ENCODE measurements around the gene NAV3. TPM values are rescaled to one million over a fixed set of nuclear protein-coding genes. Genes with fewer than 3 reads are reported as not detected.

The NAV3 gene
- total RNA-seq, 1 experiment from 2014 or later: 3.0 TPM

DNA sequence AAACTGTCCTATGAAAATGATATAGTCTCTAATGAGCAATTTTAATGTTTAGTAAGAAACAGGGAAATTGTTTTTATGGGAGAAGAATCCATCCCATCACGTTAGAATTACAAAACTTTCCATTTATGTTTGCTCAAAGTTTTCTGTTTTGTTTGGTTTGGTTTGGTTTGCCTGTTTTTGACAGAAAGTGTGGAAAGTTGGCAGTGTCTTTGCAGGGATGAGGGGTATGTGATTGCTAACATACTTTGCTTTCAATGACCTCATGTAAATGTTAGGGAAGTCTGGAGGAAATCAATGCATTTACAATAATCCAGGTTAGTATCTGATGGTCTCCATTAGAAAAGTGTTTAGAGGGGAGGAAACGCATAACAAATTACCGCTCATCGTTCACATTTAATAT, 12.3 kb upstream of the NAV3 start:
- Histone ChIP-seq H3K56ac (ENCODE audit: insufficient read length, low read depth, low read length) (no peak overlapping the region), H3K9me3 (ENCODE audit: control insufficient read depth, low read depth, low read length) (no peaks in the 10 kb centered on the region), H3K23ac (ENCODE audit: insufficient read length, low read depth, low read length) (no peak overlapping the region), H4K5ac (ENCODE audit: insufficient read length, low read depth, low read length) (no peak overlapping the region), H2BK15ac (ENCODE audit: low read depth, low read length) (no peak overlapping the region), H2BK12ac (ENCODE audit: insufficient read length, low read depth, low read length) (no peak overlapping the region), H3K27ac (ENCODE audit: insufficient read length, low read depth, low read length) (no peak overlapping the region), H3K79me2 (ENCODE audit: insufficient read depth, low read length) (no peaks in the 10 kb centered on the region), H4K91ac (ENCODE audit: insufficient read length, low read depth, low read length) (no peak overlapping the region), H2BK20ac (ENCODE audit: low read depth, low read length, poor library complexity, severe bottlenecking) (no peak overlapping the region), H3K4me1 (ENCODE audit: insufficient read depth, low read length) (no peaks in the 10 kb centered on the region), H2BK120ac (ENCODE audit: low read depth, low read length, poor library complexity, severe bottlenecking) (no peak overlapping the region), H3K79me1 (ENCODE audit: insufficient read depth, low read depth, low read length, poor library complexity, severe bottlenecking) (no peaks in the 10 kb centered on the region), H3K27me3 (ENCODE audit: insufficient read depth, low read length) (no peaks in the 10 kb centered on the region), H3K18ac (ENCODE audit: insufficient read length, low read depth, low read length) (no peak overlapping the region), H3K14ac (ENCODE audit: insufficient read depth, low read length) (no peak overlapping the region), H2AK5ac (ENCODE audit: insufficient read length, low read length) (no peak overlapping the region), H3K4me2 (ENCODE audit: insufficient read depth, insufficient read length, low read length) (no peak overlapping the region), H3K9ac (ENCODE audit: extremely low read depth, insufficient read length, low read length) (no peak overlapping the region), H2AFZ (ENCODE audit: low read length) (no peak overlapping the region), H2BK5ac (ENCODE audit: insufficient read length, low read length) (no peak overlapping the region), H4K20me1 (ENCODE audit: control insufficient read depth, insufficient read depth, insufficient read length) (no peaks in the 10 kb centered on the region), H3T11ph (ENCODE audit: low read length) (no peak overlapping the region), H3K23me2 (ENCODE audit: insufficient read length, low read depth, low read length, poor library complexity, severe bottlenecking) (no peaks in the 10 kb centered on the region), H4K8ac (replicated peaks; ENCODE audit: insufficient read length, low read depth, low read length) (no peak overlapping the region), H3K4ac (ENCODE audit: low read depth, low read length) (no peak overlapping the region)
- Mint-ChIP-seq H3K9me3 (no peaks in the 10 kb centered on the region), H3K27me3 (ENCODE audit: low read depth) (no peaks in the 10 kb centered on the region), H3K36me3 (ENCODE audit: insufficient read depth in 1 of 3, low read depth in 3 of 3) (no peaks in the 10 kb centered on the region), H3K4me3 (no peak overlapping the region), H3K27ac (no peak overlapping the region), H3K4me1 (no peaks in the 10 kb centered on the region)
- no peak for DNase-seq
- no CpG with 5 or more reads among the region's 4 CpGs for WGBS (ENCODE audit: extremely low coverage, insufficient read length, low lambda C conversion rate)
- TF ChIP-seq, protein P1, sequence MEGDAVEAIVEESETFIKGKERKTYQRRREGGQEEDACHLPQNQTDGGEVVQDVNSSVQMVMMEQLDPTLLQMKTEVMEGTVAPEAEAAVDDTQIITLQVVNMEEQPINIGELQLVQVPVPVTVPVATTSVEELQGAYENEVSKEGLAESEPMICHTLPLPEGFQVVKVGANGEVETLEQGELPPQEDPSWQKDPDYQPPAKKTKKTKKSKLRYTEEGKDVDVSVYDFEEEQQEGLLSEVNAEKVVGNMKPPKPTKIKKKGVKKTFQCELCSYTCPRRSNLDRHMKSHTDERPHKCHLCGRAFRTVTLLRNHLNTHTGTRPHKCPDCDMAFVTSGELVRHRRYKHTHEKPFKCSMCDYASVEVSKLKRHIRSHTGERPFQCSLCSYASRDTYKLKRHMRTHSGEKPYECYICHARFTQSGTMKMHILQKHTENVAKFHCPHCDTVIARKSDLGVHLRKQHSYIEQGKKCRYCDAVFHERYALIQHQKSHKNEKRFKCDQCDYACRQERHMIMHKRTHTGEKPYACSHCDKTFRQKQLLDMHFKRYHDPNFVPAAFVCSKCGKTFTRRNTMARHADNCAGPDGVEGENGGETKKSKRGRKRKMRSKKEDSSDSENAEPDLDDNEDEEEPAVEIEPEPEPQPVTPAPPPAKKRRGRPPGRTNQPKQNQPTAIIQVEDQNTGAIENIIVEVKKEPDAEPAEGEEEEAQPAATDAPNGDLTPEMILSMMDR (conservative IDR thresholded peaks at IDR 0.05): no peak
